GM12892 (cell line): ENCODE results near the gene WASHC1.
"Not testable (repeated sequence)": the region's sequence is repeated elsewhere in the genome, so short reads cannot be mapped to it uniquely, and the experiment has no call there.

ENCODE experiments used
- POLR2A ChIP-seq: IDR thresholded peaks from 2 replicates; pipeline ENCODE4 v1.6.1; 2011; ENCODE audit warnings: low read depth, low read length, control low read depth
- POLR2AphosphoS5 ChIP-seq: IDR thresholded peaks from 2 replicates; pipeline ENCODE4 v1.6.1; 2011; ENCODE audit warnings: low read depth, low read length, control low read depth
- TAF1 ChIP-seq: IDR thresholded peaks from 2 replicates; pipeline ENCODE4 v1.6.1; 2011; ENCODE audit warnings: low read depth, mild to moderate bottlenecking, control low read depth, low read length, borderline replicate concordance

- TF ChIP-seq POLR2A, TAF1, POLR2AphosphoS5: not testable (repeated sequence)
These were observed 16.1 kb upstream of the WASHC1 start for GRCh38 chr9:45180-45878.
